HL-60 (cell line): ENCODE measurements around the gene SPSB4.

Source experiments
- POLR2AphosphoS5 ChIP-seq: IDR thresholded peaks from 2 replicates; pipeline ENCODE4 v1.6.1; 2012; ENCODE audit warnings: low read depth
- SPI1 ChIP-seq: IDR thresholded peaks from 2 replicates; pipeline ENCODE4 v1.6.1; 2012; ENCODE audit warnings: low read depth, mild to moderate bottlenecking, borderline replicate concordance
- TF ChIP-seq, protein P1 (sequence below): IDR thresholded peaks from one replicate; pipeline ENCODE4 v1.5.1; 2011; ENCODE audit warnings: low read length, control low read depth, inconsistent platforms; ENCODE audit not compliant: insufficient read depth
- TF ChIP-seq, protein P2 (sequence below): IDR thresholded peaks from 2 replicates; pipeline ENCODE4 v1.6.1; 2012; ENCODE audit warnings: low read depth; ENCODE audit not compliant: insufficient replicate concordance

DNA sequence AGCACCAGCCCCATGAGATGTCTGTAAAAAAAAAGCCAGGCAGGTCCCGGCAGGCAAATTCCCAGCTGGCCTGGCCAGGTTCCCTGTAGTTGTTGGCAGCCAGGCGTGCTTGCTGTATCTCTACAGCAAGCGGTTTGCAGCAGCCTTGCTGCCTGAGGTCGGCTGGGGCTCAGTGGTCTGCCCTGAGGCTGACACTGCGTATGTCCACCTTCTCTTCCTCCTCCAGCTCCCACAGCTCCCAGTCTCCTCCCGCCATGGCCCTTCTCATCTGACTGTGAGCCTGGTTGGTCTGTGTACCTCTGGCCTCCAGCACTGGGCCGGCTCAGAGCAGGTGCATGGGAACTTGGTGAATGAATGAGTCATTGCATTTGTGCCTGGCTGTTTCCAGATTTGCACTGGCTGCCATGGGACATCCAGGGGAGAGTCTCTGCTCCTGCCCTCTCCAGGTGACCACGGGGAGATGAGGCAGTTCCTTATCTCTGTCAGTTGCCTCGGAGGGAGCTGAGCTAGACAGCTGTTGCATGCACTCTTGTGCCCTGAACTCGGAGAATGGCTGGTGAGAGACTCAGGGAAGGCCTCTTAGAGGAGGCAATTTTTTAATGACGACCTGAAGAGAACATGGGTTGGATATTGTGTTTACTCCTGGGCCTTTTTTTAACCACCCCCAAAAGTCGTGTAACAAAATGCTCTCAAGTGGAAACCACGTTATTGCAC, 43.0 kb downstream of the SPSB4 start:
- TF ChIP-seq, protein P1, sequence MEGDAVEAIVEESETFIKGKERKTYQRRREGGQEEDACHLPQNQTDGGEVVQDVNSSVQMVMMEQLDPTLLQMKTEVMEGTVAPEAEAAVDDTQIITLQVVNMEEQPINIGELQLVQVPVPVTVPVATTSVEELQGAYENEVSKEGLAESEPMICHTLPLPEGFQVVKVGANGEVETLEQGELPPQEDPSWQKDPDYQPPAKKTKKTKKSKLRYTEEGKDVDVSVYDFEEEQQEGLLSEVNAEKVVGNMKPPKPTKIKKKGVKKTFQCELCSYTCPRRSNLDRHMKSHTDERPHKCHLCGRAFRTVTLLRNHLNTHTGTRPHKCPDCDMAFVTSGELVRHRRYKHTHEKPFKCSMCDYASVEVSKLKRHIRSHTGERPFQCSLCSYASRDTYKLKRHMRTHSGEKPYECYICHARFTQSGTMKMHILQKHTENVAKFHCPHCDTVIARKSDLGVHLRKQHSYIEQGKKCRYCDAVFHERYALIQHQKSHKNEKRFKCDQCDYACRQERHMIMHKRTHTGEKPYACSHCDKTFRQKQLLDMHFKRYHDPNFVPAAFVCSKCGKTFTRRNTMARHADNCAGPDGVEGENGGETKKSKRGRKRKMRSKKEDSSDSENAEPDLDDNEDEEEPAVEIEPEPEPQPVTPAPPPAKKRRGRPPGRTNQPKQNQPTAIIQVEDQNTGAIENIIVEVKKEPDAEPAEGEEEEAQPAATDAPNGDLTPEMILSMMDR = no peak
- TF ChIP-seq POLR2AphosphoS5 (no peak), SPI1 (no peak)
- TF ChIP-seq, protein P2, sequence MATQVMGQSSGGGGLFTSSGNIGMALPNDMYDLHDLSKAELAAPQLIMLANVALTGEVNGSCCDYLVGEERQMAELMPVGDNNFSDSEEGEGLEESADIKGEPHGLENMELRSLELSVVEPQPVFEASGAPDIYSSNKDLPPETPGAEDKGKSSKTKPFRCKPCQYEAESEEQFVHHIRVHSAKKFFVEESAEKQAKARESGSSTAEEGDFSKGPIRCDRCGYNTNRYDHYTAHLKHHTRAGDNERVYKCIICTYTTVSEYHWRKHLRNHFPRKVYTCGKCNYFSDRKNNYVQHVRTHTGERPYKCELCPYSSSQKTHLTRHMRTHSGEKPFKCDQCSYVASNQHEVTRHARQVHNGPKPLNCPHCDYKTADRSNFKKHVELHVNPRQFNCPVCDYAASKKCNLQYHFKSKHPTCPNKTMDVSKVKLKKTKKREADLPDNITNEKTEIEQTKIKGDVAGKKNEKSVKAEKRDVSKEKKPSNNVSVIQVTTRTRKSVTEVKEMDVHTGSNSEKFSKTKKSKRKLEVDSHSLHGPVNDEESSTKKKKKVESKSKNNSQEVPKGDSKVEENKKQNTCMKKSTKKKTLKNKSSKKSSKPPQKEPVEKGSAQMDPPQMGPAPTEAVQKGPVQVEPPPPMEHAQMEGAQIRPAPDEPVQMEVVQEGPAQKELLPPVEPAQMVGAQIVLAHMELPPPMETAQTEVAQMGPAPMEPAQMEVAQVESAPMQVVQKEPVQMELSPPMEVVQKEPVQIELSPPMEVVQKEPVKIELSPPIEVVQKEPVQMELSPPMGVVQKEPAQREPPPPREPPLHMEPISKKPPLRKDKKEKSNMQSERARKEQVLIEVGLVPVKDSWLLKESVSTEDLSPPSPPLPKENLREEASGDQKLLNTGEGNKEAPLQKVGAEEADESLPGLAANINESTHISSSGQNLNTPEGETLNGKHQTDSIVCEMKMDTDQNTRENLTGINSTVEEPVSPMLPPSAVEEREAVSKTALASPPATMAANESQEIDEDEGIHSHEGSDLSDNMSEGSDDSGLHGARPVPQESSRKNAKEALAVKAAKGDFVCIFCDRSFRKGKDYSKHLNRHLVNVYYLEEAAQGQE = no peak
